ENCODE data around the gene PHLDB1.

The PHLDB1 gene

GRCh38 chr11:118640332-118641154 lies 33.1 kb downstream of the PHLDB1 start:
- no peak for DNase-seq

- DNase-seq: no peak
Observed at GRCh38 chr11:118641397-118642019, 34.1 kb downstream of the PHLDB1 start.

GRCh38 chr11:118643142-118643994 lies 36.0 kb downstream of the PHLDB1 start:
- DNase-seq: no peak

DNA sequence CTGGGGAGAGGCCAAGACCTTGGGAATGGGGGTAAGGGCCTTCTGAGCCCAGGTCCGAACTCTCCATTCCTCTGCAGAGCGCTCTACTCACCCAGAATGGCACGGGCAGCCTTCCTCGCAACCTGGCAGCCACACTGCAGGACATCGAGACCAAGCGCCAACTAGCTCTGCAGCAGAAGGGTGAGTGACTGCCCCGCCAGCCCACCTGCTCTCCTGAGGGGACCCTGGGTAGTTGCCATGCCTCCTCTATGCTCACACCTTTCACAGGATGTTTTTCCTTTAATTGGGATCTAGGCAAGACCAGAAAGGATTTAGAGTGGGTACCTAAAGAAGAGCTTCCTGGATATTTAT lies 36.6 kb downstream of the PHLDB1 start:
- no peak for DNase-seq

- DNase-seq: no peak
Observed at GRCh38 chr11:118644496-118644895, 37.1 kb downstream of the PHLDB1 start.

- no peak for DNase-seq
Observed at GRCh38 chr11:118645066-118645715, 37.8 kb downstream of the PHLDB1 start.

DNA sequence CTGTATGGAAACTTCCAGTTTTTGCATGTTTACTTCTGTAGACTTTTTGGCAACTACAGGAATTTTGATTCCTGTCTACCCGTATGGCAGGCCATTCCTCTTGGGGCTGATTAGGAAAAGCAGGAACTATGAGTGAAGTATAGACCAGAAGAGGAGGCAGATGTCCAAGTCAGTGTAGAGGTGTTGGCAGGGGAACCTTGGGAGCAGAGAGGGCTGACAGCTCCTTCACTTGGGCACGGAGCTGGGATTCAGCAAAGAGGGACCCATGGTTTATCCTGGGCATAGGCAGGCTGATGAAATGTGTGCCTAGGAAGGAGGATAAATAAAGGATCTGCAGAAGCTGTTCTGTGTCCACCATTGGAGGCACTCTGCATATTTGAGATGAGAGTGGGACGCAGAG lies 39.0 kb downstream of the PHLDB1 start:
- DNase-seq: no peak

GRCh38 chr11:118648291-118648690 lies 40.9 kb downstream of the PHLDB1 start:
- DNase-seq: no peak

GRCh38 chr11:118649941-118650340 lies 42.5 kb downstream of the PHLDB1 start:
- DNase-seq: no peak

GRCh38 chr11:118650366-118650765 lies 43.0 kb downstream of the PHLDB1 start:
- no peak for DNase-seq

DNA sequence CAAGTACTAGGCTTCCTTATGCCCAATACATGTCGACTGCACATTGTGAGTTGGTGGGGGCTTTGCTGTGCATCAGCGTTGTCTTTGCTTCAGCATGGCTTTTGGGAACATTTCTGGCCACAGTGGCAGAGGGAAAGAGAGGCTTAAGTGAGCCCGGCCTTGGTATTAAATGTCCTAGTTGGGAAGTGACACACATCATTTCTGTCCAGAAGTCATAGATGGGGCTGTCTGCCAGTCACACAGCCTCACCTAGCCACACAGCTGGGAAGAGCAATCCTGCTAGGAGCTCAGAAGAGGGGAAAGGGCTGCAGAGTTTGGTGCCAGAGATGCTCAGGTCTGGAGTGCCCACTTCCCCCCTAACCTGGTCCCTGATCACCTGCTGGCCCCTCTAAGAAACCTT lies 44.4 kb downstream of the PHLDB1 start:
- no peak for DNase-seq

- no peak for DNase-seq
Observed at GRCh38 chr11:118652681-118653181, 45.3 kb downstream of the PHLDB1 start.

- DNase-seq: no peak
Observed at GRCh38 chr11:118653684-118654390, 46.4 kb downstream of the PHLDB1 start.

DNA sequence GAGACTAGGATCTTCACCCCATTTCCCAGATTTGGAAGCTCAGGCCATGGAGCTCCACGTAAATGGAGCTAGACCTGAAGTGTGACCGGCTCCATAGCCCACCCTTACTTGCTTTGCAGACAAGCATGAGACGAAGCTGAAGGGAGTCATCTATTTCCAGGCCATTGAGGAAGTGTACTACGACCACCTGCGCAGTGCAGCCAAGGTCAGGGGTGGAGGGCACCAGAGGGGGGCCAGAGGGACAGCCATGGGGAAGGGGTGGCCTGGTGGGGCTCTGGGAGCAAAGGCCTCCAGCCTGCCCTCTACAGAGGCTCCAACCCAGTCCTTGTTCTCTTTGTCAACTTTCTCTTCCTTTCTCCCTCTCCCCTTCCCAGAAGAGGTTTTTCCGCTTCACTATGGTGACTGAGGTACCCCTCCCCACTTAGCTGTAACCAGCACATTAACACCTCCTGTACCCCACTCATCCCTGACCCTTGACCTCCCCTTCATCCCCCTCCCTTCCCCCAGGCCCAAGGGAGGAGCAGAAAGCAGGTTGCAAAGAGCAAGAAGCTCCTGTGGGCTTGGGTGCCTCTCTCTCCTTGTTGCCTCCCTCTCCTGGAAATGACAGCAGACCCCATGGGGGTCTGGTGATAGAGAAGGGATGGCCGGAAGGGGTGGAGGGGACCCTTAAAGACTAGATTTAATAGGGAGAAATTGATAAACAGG lies 48.2 kb downstream of the PHLDB1 start:
- no peak for DNase-seq

DNA sequence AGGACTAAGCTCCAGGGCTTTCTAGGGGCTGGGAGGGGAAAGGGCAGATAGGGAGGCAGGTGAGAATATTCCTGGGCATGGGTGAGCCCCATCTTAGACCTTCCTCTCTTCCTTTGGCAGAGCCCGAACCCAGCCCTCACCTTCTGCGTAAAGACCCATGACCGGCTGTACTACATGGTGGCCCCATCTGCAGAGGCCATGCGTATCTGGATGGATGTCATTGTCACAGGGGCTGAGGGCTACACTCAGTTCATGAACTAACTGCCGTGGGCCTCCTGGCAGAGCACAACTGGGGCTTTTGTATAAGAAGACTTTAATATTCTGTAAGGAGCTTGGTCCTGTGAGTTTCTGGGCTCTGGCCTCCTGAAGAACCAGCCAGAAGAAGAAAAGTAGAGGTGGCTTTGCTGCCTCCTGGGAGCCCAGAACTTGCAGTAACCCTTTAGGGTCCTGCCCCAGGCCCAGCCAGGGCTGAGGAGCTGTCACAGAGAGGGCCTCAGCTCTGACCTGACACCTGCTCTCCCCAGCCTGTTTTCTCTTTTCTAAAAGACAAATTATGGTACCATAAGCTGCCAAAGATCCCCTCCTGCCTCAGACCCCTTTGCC lies 49.2 kb downstream of the PHLDB1 start:
- no peak for DNase-seq

GRCh38 chr11:118657238-118657637 lies 49.8 kb downstream of the PHLDB1 start:
- no peak for DNase-seq

GRCh38 chr11:118657709-118658428 lies 50.5 kb downstream of the PHLDB1 start:
- no peak for DNase-seq

DNA sequence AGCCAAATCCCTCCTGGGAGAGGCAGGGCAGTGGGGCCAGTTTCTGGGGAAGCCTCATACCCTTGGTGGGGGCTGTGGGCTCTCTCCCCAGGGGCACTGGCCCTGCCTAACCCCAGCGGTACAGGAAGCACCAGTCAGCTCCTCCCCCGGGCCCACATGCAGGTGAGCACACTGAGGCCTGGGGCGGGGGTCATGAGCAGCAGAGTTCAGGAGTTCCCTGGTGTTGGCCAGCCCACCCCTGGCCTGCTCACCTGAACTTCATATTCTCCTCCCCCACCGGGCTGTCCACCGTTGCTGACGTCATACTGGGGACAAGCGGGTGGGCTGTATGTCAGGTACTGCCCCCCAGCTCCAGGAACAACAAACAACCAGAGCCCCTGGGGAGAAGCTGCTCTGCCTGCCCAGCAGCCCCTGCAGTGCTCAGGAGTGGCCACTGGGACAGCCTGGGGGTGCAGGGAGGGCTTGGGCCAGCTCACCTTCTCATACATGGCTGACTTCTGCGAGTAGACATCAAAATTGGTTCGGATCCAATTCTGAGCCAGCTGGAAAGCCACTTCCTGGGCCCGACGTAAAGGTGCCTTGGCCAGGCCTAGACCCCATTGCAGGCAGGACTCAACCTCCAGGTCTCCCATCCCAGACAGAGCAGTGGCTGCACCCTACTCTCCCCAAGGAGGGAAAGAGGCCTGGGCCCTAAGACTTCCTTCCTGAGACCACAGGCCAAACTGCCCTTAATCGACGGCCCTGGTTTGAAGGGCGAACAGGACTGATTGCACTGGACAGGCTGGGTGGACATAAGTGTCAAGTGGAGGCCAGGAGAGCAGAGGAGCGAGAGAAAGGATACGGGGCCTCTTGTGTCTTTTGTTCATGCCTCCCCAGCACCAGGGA lies 51.3 kb downstream of the PHLDB1 start:
- DNase-seq: no peak

- peak; percentile 85 for DNase-seq
Observed at GRCh38 chr11:118659314-118659952, 52.0 kb downstream of the PHLDB1 start.
